HepG2 (cell line): Measurements from ENCODE around the gene LYSMD1. TPM values are rescaled to one million over a fixed set of nuclear protein-coding genes. Genes with fewer than 3 reads are reported as not detected.

ENCODE experiments used
- ARID2 ChIP-seq: sonication (generic); formaldehyde crosslinking; IDR thresholded peaks from 2 replicates; pipeline ENCODE4 v1.8.1; 2022; ENCODE audit warnings: mild to moderate bottlenecking, missing genetic modification reagents, borderline replicate concordance
- GLI4 ChIP-seq: sonication (generic); formaldehyde crosslinking; IDR thresholded peaks from 2 replicates; pipeline ENCODE4 v1.5.1; 2020; ENCODE audit warnings: missing genetic modification reagents, mild to moderate bottlenecking, moderate library complexity, borderline replicate concordance
- MAF1 ChIP-seq: sonication (generic); formaldehyde crosslinking; IDR thresholded peaks from 2 replicates; pipeline ENCODE4 v1.5.0; 2020; ENCODE audit warnings: missing genetic modification reagents, borderline replicate concordance
- NONO ChIP-seq, 2 experiments: fragments of 450-650 bp in 1 of 2; sonication (generic) in 1 of 2; formaldehyde crosslinking in 1 of 2; IDR thresholded peaks in 1 of 2; conservative IDR thresholded peaks in 1 of 2; 2 replicates each; pipeline versions ENCODE4 v1.6.1 to v1.8.0; 2017 to 2022; ENCODE audit warnings: mild to moderate bottlenecking in 1 of 2, missing genetic modification reagents in 1 of 2, moderate library complexity in 1 of 2
- POLR2G ChIP-seq: fragments of 200-400 bp; formaldehyde crosslinking; IDR thresholded peaks from 2 replicates; pipeline ENCODE4 v1.6.1; 2018; ENCODE audit warnings: mild to moderate bottlenecking, low read depth, low read length, moderate library complexity
- TBX2 ChIP-seq: sonication (generic); formaldehyde crosslinking; IDR thresholded peaks from 2 replicates; pipeline ENCODE4 v1.5.0; 2020; ENCODE audit warnings: missing genetic modification reagents, mild to moderate bottlenecking, borderline replicate concordance
- ZNF224 ChIP-seq: sonication (generic); formaldehyde crosslinking; IDR thresholded peaks from 2 replicates; pipeline ENCODE4 v1.5.0; 2020; ENCODE audit warnings: mild to moderate bottlenecking, missing genetic modification reagents
- ZNF251 ChIP-seq: sonication (generic); formaldehyde crosslinking; IDR thresholded peaks from 2 replicates; pipeline ENCODE4 v1.9.0; 2021; ENCODE audit warnings: mild to moderate bottlenecking, missing genetic modification reagents
- ZNF572 ChIP-seq: sonication (generic); formaldehyde crosslinking; IDR thresholded peaks from 2 replicates; pipeline ENCODE4 v1.5.1; 2020; ENCODE audit warnings: mild to moderate bottlenecking, missing genetic modification reagents
- ZNF772 ChIP-seq: sonication (generic); formaldehyde crosslinking; IDR thresholded peaks from 2 replicates; pipeline ENCODE4 v1.5.0; 2020; ENCODE audit warnings: mild to moderate bottlenecking, missing genetic modification reagents
- ZNF83 ChIP-seq: sonication (generic); formaldehyde crosslinking; IDR thresholded peaks from 2 replicates; pipeline ENCODE4 v1.4.0; 2020; ENCODE audit warnings: missing genetic modification reagents, mild to moderate bottlenecking, borderline replicate concordance
- ZSCAN21 ChIP-seq: sonication (generic); formaldehyde crosslinking; IDR thresholded peaks from 2 replicates; pipeline ENCODE4 v1.8.0; 2022; ENCODE audit warnings: mild to moderate bottlenecking, missing genetic modification reagents, moderate library complexity, borderline replicate concordance
- polyA plus RNA-seq, 8 experiments: library from polyadenylated mRNA; depleted of rRNA in 3 of 8; stranded (reverse) in 7 of 8; unstranded in 1 of 8; fragments of >200 nt; fragmentation: Illumina TruSeq in 4 of 8; extraction: Trizol in 4 of 8; gene quantifications; 2 replicates each; pipeline versions ENCODE4 v1.2.1 to v1.2.3, GENCODE V29; 2011 to 2016; ENCODE audit warnings: low read depth in 4 of 8, missing spikeins in 1 of 8, mixed read lengths in 1 of 8; ENCODE audit not compliant: insufficient read depth in 1 of 8
- total RNA-seq, 5 experiments: library from RNA; depleted of rRNA; stranded (reverse); fragments of >200 nt; fragmentation: Illumina TruSeq; extraction: Trizol; gene quantifications; 2 replicates each; pipeline ENCODE4 v1.2.3, GENCODE V29; 2016; ENCODE audit warnings: low read depth in 1 of 5
- TF ChIP-seq, protein P1 (sequence below), 2 experiments: fragments of 450-650 bp in 1 of 2; sonication (generic) in 1 of 2; formaldehyde crosslinking in 1 of 2; IDR thresholded peaks; 2 replicates each; pipeline versions ENCODE4 v1.6.1 to v1.8.0; 2016 to 2022; ENCODE audit warnings: antibody characterized with exemption in 1 of 2, mild to moderate bottlenecking in 1 of 2, missing genetic modification reagents in 1 of 2
- TF ChIP-seq, protein P2 (sequence below): IDR thresholded peaks from 2 replicates; pipeline ENCODE4 v1.6.1; 2016; ENCODE audit warnings: missing genetic modification reagents, missing compliant biosample characterization
- TF ChIP-seq, protein P3 (sequence below): sonication (generic); formaldehyde crosslinking; IDR thresholded peaks from 2 replicates; pipeline ENCODE4 v1.8.1; 2023; ENCODE audit warnings: missing genetic modification reagents, inconsistent platforms, borderline replicate concordance
- TF ChIP-seq, protein P4 (sequence below): sonication (generic); formaldehyde crosslinking; IDR thresholded peaks from 2 replicates; pipeline ENCODE4 v1.4.0; 2020; ENCODE audit warnings: mild to moderate bottlenecking, missing genetic modification reagents

LYSMD1 gene
- total and polyA plus RNA-seq, 2 of the 13 experiments (the other 11 are each of a cell fraction or from before 2014, with no cell fraction given), result 3.8 to 4.8 TPM

DNA sequence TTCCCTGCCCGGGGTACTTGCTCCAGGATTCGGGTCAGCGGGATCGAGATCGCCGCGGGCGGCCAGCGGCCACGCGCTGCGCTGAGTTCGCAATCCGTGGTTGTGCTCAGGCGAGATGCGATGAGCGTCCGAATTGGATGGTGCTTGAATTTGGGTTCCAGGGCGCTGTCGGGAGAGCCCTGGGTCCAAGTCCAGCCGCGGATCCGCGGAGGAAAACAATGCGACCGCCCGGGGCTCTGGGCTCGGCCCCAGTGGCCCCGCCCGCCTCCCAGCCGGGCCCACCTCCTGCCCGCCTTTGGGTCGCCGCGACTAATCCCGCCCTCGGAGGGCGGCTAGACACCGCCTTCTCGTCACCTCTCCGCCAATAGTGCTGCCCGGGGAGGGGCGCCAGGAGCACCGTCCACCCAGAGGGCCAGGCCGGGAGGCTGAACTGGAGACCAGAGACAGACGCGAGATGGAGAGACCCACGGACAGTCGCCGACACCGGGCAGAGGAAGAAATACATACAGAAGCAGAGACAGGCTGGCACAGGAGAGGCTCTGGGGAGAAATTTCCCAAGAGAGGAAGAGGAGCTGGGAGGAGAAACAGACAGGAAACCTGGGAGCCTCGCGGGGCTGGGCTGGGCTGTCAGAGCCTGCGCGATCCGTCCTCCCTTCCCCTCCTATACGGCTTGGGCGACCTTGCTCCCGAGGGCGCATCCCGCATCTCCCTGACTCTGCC is 19.1 kb downstream of the LYSMD1 start, which contains the start of gene SEMA6C (continued):
- TF ChIP-seq, protein P1, sequence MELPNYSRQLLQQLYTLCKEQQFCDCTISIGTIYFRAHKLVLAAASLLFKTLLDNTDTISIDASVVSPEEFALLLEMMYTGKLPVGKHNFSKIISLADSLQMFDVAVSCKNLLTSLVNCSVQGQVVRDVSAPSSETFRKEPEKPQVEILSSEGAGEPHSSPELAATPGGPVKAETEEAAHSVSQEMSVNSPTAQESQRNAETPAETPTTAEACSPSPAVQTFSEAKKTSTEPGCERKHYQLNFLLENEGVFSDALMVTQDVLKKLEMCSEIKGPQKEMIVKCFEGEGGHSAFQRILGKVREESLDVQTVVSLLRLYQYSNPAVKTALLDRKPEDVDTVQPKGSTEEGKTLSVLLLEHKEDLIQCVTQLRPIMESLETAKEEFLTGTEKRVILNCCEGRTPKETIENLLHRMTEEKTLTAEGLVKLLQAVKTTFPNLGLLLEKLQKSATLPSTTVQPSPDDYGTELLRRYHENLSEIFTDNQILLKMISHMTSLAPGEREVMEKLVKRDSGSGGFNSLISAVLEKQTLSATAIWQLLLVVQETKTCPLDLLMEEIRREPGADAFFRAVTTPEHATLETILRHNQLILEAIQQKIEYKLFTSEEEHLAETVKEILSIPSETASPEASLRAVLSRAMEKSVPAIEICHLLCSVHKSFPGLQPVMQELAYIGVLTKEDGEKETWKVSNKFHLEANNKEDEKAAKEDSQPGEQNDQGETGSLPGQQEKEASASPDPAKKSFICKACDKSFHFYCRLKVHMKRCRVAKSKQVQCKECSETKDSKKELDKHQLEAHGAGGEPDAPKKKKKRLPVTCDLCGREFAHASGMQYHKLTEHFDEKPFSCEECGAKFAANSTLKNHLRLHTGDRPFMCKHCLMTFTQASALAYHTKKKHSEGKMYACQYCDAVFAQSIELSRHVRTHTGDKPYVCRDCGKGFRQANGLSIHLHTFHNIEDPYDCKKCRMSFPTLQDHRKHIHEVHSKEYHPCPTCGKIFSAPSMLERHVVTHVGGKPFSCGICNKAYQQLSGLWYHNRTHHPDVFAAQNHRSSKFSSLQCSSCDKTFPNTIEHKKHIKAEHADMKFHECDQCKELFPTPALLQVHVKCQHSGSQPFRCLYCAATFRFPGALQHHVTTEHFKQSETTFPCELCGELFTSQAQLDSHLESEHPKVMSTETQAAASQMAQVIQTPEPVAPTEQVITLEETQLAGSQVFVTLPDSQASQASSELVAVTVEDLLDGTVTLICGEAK (IDR thresholded peaks at IDR 0.05), result no peak
- TF ChIP-seq, protein P1 (CRISPR knock-in tag; IDR thresholded peaks at IDR 0.05), result peak; percentile 69; the same call in 1 of the 2 replicates
- TF ChIP-seq, protein P2, sequence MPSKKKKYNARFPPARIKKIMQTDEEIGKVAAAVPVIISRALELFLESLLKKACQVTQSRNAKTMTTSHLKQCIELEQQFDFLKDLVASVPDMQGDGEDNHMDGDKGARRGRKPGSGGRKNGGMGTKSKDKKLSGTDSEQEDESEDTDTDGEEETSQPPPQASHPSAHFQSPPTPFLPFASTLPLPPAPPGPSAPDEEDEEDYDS (CRISPR knock-in tag), result peak; percentile 92
- TF ChIP-seq ZNF83 (CRISPR knock-in tag) (0 out of 2 replicates have a peak, but pooled peaks have one; percentile 28), NONO (IDR thresholded peaks at IDR 0.05) (no peak), NONO (CRISPR knock-in tag; conservative IDR thresholded peaks at IDR 0.05) (0 out of 2 replicates have a peak, but pooled peaks have one; percentile 29), MAF1 (0 out of 2 replicates have a peak, but pooled peaks have one; percentile 27), ZNF772 (peak; percentile 67; the same call in 1 of the 2 replicates), ZSCAN21 (CRISPR knock-in tag) (no peak; the same call in 1 of the 2 replicates), POLR2G (peak; percentile 70), ARID2 (CRISPR knock-in tag) (0 out of 2 replicates have a peak, but pooled peaks have one; percentile 60), ZNF572 (CRISPR knock-in tag) (0 out of 2 replicates have a peak, but pooled peaks have one; percentile 12), TBX2 (CRISPR knock-in tag) (peak; percentile 97), ZNF251 (no peak), ZNF224 (CRISPR knock-in tag) (0 out of 2 replicates have a peak, but pooled peaks have one; percentile 72), GLI4 (CRISPR knock-in tag) (peak; percentile 61; the same call in 1 of the 2 replicates)
- TF ChIP-seq, protein P3, sequence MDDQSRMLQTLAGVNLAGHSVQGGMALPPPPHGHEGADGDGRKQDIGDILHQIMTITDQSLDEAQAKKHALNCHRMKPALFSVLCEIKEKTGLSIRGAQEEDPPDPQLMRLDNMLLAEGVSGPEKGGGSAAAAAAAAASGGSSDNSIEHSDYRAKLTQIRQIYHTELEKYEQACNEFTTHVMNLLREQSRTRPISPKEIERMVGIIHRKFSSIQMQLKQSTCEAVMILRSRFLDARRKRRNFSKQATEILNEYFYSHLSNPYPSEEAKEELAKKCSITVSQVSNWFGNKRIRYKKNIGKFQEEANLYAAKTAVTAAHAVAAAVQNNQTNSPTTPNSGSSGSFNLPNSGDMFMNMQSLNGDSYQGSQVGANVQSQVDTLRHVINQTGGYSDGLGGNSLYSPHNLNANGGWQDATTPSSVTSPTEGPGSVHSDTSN, result no peak
- TF ChIP-seq, protein P4, sequence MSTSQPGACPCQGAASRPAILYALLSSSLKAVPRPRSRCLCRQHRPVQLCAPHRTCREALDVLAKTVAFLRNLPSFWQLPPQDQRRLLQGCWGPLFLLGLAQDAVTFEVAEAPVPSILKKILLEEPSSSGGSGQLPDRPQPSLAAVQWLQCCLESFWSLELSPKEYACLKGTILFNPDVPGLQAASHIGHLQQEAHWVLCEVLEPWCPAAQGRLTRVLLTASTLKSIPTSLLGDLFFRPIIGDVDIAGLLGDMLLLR, result peak; percentile 32; the same call in 1 of the 2 replicates
